ENCODE data around the gene CFAP410. TPM values are rescaled to one million over a fixed set of nuclear protein-coding genes. Genes with fewer than 3 reads are reported as not detected.

The CFAP410 gene
- total RNA-seq: 11.2 and 11.4 TPM in 2 replicates

DNA sequence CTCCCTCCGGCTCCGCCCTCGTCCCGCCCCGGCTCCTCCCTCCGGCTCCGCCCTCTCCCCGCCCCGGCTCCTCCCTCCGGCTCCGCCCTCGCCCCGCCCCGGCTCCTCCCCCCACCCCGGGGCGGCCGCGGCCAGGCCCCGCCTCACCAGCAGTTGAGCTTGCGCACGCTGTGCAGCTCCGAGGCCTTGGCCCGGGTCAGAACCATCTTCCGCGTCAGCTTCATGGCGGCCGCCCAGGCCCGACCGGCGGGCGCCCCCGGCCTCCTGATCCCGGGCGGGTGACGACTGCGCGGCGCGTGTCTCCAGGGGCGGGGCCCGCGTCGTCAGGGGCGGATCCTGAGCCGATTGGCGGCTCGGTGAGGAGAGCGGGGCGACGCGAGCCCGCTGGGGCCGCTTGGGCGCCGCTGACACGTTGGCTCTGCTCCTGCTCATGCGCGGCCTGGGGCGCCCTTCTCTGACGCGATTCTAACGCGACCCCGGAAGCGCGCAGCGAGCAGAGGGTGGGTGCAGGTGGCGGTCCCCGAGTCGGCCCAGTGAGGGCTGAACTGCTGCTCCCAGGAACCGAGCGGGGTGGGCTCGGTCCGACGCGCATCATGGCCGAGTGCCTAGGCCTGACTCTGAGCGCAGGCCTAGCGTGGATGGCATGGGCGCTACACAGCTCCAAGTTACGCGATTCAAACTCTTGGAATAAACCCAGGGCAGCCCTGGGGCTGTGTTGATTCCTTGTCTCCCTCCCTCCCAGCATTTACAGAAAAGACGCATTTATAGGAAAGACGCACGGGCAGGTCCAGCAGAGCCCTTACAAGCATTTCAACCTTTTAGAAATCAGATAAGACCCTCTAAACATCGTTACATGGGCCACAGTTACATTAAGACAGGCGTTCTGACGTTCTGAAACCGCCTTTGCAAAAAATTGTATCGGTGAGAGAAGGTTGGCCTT lies at the start of gene CFAP410:
TSS of gene CFAP410 (minus strand) at position 420 of the 940 bp plus-strand sequence. CDS start at position 224, 196 bp downstream.
- no peak for DNase-seq (ENCODE audit: low read depth)
- TF ChIP-seq, protein P1, sequence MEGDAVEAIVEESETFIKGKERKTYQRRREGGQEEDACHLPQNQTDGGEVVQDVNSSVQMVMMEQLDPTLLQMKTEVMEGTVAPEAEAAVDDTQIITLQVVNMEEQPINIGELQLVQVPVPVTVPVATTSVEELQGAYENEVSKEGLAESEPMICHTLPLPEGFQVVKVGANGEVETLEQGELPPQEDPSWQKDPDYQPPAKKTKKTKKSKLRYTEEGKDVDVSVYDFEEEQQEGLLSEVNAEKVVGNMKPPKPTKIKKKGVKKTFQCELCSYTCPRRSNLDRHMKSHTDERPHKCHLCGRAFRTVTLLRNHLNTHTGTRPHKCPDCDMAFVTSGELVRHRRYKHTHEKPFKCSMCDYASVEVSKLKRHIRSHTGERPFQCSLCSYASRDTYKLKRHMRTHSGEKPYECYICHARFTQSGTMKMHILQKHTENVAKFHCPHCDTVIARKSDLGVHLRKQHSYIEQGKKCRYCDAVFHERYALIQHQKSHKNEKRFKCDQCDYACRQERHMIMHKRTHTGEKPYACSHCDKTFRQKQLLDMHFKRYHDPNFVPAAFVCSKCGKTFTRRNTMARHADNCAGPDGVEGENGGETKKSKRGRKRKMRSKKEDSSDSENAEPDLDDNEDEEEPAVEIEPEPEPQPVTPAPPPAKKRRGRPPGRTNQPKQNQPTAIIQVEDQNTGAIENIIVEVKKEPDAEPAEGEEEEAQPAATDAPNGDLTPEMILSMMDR (conservative IDR thresholded peaks at IDR 0.05; ENCODE audit: low read depth, low read length): no peak

GRCh38 chr21:44384968-44385367 lies 45.8 kb upstream of the CFAP410 start:
- TF ChIP-seq, protein P1 (conservative IDR thresholded peaks at IDR 0.05; ENCODE audit: low read depth, low read length): no peak
- H3K4me3 ChIP-seq (ENCODE audit: low read depth, low read length): no peak overlapping the region
- no peak for DNase-seq (ENCODE audit: low read depth)

More for the DNA sequence above, at the start of gene CFAP410:
- H3K4me3 ChIP-seq (ENCODE audit: low read depth, low read length): peak within 1 kb of the TSS; percentile 85

- TF ChIP-seq, protein P1 (conservative IDR thresholded peaks at IDR 0.05; ENCODE audit: low read depth, low read length): no peak
- H3K4me3 ChIP-seq (ENCODE audit: low read depth, low read length): no peak overlapping the region
- no peak for DNase-seq (ENCODE audit: low read depth)
Observed at GRCh38 chr21:44383216-44383615, 44.0 kb upstream of the CFAP410 start.

GRCh38 chr21:44382536-44382935 lies 43.3 kb upstream of the CFAP410 start:
- H3K4me3 ChIP-seq (ENCODE audit: low read depth, low read length): no peak overlapping the region
- TF ChIP-seq, protein P1 (conservative IDR thresholded peaks at IDR 0.05; ENCODE audit: low read depth, low read length): no peak
- DNase-seq (ENCODE audit: low read depth): no peak

DNA sequence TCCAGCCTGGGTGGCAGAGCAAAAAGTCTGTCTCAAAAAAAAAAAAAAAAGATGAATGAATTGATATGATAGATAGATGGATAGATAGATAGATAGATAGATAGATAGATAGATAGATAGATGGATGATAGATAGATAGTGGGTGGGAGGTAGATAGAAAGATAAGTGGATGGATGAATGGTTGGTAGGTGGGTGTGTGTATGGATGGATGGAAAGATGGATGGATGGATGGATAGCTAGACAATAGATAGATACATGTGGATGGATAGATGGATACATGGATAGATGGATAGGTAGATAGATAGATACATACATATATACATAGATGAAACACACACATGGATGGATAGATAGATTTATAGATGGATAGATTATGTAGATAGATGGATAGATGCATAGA lies 42.7 kb upstream of the CFAP410 start:
- H3K4me3 ChIP-seq (ENCODE audit: low read depth, low read length): no peak overlapping the region
- DNase-seq (ENCODE audit: low read depth): no peak
- TF ChIP-seq, protein P1 (conservative IDR thresholded peaks at IDR 0.05; ENCODE audit: low read depth, low read length): no peak

DNA sequence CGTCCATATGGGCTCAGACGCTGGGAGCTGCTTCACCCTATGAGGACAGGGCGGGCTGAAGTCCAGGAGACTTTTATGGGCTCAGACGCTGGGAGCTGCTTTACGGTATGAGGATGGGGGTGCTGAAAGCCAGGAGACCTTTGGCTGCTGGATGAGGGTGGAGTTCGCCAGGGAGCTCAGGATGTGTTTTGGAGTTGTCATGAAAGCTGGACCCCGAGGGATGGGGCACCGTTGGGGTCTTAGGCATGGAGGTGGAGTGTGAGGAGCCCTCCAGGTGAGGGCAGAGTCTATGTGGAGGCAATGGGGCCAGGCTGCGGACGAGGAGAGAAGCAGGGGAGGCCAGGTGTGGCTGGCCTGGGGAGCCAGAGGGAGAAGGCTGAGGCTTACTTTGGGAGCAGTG lies 41.7 kb upstream of the CFAP410 start:
- no peak for DNase-seq (ENCODE audit: low read depth)
- TF ChIP-seq, protein P1 (conservative IDR thresholded peaks at IDR 0.05; ENCODE audit: low read depth, low read length): no peak
- no peak overlapping the region for H3K4me3 ChIP-seq (ENCODE audit: low read depth, low read length)
